RWPE2 (cell line): ENCODE results near the gene CDC42EP4.
A peak's percentile ranks its signal among the peaks of the same experiment; 100 is the strongest.

Source experiments
- ATAC-seq: fragments of 200-7000 bp; cut with Tn5 transposase; 3 replicates; pipeline ENCODE4 v1.9.1; 2021; ENCODE audit warnings: low read depth
- DNase-seq: peaks from one replicate; pipeline ENCODE4 v3.0.0-alpha.2; 2020; ENCODE audit warnings: low spot score
- H3K27ac ChIP-seq: fragments of 450-650 bp; 2 replicates; pipeline ENCODE4 v1.5.1; 2017; ENCODE audit warnings: mild to moderate bottlenecking; ENCODE audit not compliant: poor library complexity, severe bottlenecking
- H3K27me3 ChIP-seq: fragments of 250-450 bp; sonication (Bioruptor Pico); 2 replicates; pipeline ENCODE4 v1.5.1; 2021; ENCODE audit warnings: mild to moderate bottlenecking, moderate library complexity; ENCODE audit not compliant: insufficient read depth, poor library complexity, severe bottlenecking
- H3K36me3 ChIP-seq: fragments of 250-450 bp; sonication (Bioruptor Pico); 2 replicates; pipeline ENCODE4 v1.5.1; 2020; ENCODE audit warnings: low read depth, mild to moderate bottlenecking, moderate library complexity
- H3K4me1 ChIP-seq: fragments of 250-450 bp; sonication (Bioruptor Pico); 2 replicates; pipeline ENCODE4 v1.5.1; 2021; ENCODE audit warnings: mild to moderate bottlenecking, moderate library complexity; ENCODE audit not compliant: insufficient read depth, poor library complexity, severe bottlenecking
- H3K4me3 ChIP-seq: fragments of 250-450 bp; sonication (Bioruptor Pico); 2 replicates; pipeline ENCODE4 v1.5.1; 2021; ENCODE audit warnings: mild to moderate bottlenecking, moderate library complexity; ENCODE audit not compliant: severe bottlenecking
- H3K9me3 ChIP-seq: fragments of 250-450 bp; sonication (Bioruptor Pico); 2 replicates; pipeline ENCODE4 v1.5.1; 2021; ENCODE audit warnings: mild to moderate bottlenecking, moderate library complexity; ENCODE audit not compliant: severe bottlenecking
- TF ChIP-seq, protein P1 (sequence below): fragments of 450-650 bp; IDR thresholded peaks from one replicate; pipeline ENCODE4 v1.5.1; 2017; ENCODE audit warnings: mild to moderate bottlenecking, moderate library complexity; ENCODE audit not compliant: poor library complexity, severe bottlenecking

CDC42EP4 gene

DNA sequence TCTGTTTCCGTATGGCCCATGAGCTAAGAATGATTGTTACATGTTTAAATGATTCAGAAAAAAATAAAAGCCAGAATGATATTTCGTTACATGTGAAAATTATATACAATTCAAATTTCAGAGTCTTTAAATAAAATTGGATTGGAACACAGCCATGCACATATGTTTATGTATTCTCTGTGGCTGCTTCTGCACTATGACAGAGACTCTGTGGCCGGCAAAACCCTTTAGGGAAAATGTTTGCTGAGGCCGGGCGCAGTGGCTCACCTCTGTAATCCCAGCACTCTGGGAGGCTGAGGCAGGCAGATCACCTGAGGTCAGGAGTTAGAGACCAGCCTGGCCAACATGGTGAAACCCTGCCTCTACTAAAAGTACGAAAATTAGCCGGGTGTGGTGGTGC, 15.9 kb upstream of the CDC42EP4 start:
- TF ChIP-seq, protein P1, sequence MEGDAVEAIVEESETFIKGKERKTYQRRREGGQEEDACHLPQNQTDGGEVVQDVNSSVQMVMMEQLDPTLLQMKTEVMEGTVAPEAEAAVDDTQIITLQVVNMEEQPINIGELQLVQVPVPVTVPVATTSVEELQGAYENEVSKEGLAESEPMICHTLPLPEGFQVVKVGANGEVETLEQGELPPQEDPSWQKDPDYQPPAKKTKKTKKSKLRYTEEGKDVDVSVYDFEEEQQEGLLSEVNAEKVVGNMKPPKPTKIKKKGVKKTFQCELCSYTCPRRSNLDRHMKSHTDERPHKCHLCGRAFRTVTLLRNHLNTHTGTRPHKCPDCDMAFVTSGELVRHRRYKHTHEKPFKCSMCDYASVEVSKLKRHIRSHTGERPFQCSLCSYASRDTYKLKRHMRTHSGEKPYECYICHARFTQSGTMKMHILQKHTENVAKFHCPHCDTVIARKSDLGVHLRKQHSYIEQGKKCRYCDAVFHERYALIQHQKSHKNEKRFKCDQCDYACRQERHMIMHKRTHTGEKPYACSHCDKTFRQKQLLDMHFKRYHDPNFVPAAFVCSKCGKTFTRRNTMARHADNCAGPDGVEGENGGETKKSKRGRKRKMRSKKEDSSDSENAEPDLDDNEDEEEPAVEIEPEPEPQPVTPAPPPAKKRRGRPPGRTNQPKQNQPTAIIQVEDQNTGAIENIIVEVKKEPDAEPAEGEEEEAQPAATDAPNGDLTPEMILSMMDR, result no peak
- no peaks in the 10 kb centered on the region for H3K27me3 ChIP-seq
- H3K9me3 ChIP-seq, result no peaks in the 10 kb centered on the region
- no peaks in the 10 kb centered on the region for H3K36me3 ChIP-seq
- no peak overlapping the region for H3K27ac ChIP-seq
- no peak overlapping the region for H3K4me3 ChIP-seq
- DNase-seq (no peak), ATAC-seq (no peak)
- H3K4me1 ChIP-seq, result peaks cover 9% of the 10 kb centered on the region

DNA sequence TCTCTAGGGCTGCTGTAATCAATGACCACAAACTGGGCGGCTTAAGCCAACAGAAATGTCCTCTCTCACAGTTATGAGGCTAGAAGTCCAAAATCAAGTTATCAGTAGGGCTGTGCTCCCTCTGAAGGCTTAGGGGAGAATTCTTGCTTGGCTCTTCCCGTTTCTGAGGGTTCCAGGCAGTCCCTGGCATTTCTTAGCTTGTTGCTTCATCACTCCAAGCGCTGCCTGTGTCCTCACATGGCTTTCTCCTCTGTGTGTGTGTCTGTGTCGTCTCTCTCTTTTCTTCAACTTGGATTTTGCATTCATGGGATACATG, 13.7 kb upstream of the CDC42EP4 start:
- Histone ChIP-seq H3K36me3 (no peaks in the 10 kb centered on the region), H3K4me1 (peaks cover 9% of the 10 kb centered on the region), H3K4me3 (no peak overlapping the region), H3K27me3 (no peaks in the 10 kb centered on the region), H3K9me3 (no peaks in the 10 kb centered on the region), H3K27ac (no peak overlapping the region)
- DNase-seq, result no peak
- no peak for ATAC-seq
- TF ChIP-seq, protein P1, result no peak

DNA sequence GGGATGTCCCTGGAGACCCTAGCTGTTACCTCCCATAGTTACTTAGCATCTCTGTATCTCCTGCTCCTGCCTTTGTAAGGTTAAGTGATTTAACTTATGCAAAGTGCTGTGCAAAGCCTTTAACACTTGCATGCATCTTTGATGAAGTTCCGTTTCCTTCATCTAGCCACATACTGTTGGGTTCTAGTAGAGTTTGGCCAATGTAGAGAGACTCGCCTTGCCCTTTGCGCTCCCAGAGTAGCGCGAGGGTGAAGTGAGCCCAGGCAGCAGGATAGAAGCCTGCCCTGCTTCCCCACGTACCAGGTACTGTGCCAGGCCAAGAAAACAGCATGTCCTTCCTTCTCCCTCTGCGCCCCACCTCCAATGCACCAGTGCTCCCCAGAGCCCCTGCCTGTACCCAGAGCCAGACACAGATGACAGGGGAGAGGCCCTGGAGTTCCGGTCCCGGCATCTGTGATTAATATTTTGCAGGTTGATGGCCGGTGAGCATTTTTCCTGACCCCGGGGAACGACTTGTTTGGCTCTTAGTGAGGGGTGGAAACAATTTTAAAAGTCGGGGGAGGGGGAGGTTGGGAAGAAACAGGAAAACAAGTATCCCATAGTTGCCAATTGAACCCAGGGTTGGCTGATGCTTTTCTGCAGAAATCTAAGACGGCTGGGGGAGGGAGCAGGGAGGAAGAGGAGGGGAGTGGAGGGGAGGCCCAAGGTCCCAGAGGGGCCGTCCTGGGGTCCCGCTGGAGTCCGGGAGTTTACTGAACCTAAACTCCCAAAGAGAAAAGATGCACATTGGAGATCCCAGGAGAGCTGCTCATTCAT, 13.1 kb upstream of the CDC42EP4 start:
- H3K4me1 ChIP-seq, result peaks cover 9% of the 10 kb centered on the region
- no peak overlapping the region for H3K27ac ChIP-seq
- DNase-seq, result no peak
- no peak overlapping the region for H3K4me3 ChIP-seq
- no peak; the same call in 2 of the 3 replicates for ATAC-seq
- no peaks in the 10 kb centered on the region for H3K27me3 ChIP-seq
- no peaks in the 10 kb centered on the region for H3K36me3 ChIP-seq
- TF ChIP-seq, protein P1, result no peak
- no peaks in the 10 kb centered on the region for H3K9me3 ChIP-seq

DNA sequence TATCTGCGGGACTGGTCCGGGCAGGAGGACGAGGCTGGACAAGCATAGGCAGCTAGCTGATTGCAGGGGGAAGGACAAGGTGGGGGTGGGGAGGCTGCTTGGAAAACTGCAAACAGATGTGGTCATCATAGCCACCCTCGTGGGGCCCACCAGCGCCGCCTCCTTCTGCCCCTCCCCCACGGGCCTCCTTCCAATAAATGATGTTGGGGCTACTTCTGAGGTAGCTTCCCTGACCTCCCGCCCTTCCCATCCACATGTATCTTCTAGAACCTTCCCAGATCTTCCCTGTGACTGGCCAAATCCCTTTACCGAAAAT, 12.3 kb upstream of the CDC42EP4 start:
- no peaks in the 10 kb centered on the region for H3K27me3 ChIP-seq
- no peak for DNase-seq
- no peak overlapping the region for H3K27ac ChIP-seq
- TF ChIP-seq, protein P1, result no peak
- no peaks in the 10 kb centered on the region for H3K9me3 ChIP-seq
- no peak overlapping the region for H3K4me3 ChIP-seq
- ATAC-seq, result peak; percentile 73
- H3K4me1 ChIP-seq, result peaks cover 9% of the 10 kb centered on the region
- H3K36me3 ChIP-seq, result no peaks in the 10 kb centered on the region

DNA sequence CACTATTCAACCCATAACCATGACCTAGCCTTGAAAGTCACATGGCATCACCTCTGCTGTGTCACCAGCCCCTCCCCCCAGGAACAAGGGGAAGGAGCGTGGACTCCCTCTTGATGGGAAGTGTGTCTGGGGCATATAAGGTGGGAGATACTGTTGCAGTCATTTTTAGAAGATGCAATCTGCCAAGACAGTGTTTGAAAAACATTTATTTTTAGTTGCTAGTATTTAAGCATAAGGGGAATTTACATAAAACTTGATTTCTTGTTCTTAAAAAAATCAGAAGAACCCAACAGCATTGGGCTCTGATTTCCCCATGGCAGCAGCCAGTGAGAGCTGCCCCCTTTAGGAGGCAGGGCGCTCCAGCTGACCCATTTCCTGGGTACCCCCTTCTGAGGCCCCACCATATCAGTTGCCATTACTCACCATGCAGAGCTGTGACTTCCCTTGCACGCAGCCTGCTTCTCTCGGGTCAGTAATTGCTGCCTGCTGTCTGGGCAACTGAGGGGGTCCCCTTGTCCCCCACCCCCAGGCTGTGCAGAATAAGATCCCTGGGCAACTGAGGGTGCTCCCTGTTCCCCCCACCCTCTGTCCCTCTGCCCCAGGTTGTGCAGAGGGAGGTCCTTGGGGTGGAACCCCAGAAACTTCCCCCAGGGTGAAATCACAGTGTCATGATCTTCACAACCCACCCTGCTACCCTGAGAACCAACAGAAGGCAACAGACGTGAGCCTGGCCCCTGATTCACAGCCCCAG, 11.8 kb upstream of the CDC42EP4 start:
- Histone ChIP-seq H3K27me3 (no peaks in the 10 kb centered on the region), H3K27ac (no peak overlapping the region), H3K36me3 (no peaks in the 10 kb centered on the region), H3K9me3 (no peaks in the 10 kb centered on the region), H3K4me1 (peaks cover 9% of the 10 kb centered on the region), H3K4me3 (no peak overlapping the region)
- no peak for ATAC-seq
- TF ChIP-seq, protein P1, result no peak
- DNase-seq, result no peak
